ENCODE results near the gene ERAS. TPM values are rescaled to one million over a fixed set of nuclear protein-coding genes. Genes with fewer than 3 reads are reported as not detected.

The ERAS gene
- total RNA-seq, 6 experiments from 2014 or later, result not detected

- Histone ChIP-seq H3K36me3 (no peaks in the 10 kb centered on the region), H3K4me3 (peak overlapping the region; percentile 53 to 67 (median 56)), H3K4me1 (no peaks in the 10 kb centered on the region), H3K9me3 (no peaks in the 10 kb centered on the region), H3K27me3 (no peaks in the 10 kb centered on the region), H3K27ac (peak overlapping the region; percentile 79 to 90 (median 79))
- 38% methylated on average over 14 of the region's 17 CpGs for WGBS (ENCODE audit: insufficient coverage, low coverage, low lambda C conversion rate, missing lambda C conversion rate)
- no peak for ATAC-seq
- DNase-seq, result no peak
- TF ChIP-seq, protein P1, sequence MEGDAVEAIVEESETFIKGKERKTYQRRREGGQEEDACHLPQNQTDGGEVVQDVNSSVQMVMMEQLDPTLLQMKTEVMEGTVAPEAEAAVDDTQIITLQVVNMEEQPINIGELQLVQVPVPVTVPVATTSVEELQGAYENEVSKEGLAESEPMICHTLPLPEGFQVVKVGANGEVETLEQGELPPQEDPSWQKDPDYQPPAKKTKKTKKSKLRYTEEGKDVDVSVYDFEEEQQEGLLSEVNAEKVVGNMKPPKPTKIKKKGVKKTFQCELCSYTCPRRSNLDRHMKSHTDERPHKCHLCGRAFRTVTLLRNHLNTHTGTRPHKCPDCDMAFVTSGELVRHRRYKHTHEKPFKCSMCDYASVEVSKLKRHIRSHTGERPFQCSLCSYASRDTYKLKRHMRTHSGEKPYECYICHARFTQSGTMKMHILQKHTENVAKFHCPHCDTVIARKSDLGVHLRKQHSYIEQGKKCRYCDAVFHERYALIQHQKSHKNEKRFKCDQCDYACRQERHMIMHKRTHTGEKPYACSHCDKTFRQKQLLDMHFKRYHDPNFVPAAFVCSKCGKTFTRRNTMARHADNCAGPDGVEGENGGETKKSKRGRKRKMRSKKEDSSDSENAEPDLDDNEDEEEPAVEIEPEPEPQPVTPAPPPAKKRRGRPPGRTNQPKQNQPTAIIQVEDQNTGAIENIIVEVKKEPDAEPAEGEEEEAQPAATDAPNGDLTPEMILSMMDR (IDR thresholded peaks at IDR 0.05), result no peak
- TF ChIP-seq POLR2A (IDR thresholded peaks at IDR 0.05), result peak; percentile 19
- intact Hi-C loops (cut with DNase I), result no loop called here
These were observed 25.6 kb upstream of the ERAS start for GRCh38 chrX:48800574-48801279.

GRCh38 chrX:48801280-48802088 lies 24.8 kb upstream of the ERAS start, which contains the start of gene HDAC6:
Gene HDAC6, plus strand, starts transcription at chrX:48802067. Its CDS starts 626 bp downstream, at chrX:48802693.
- TF ChIP-seq, protein P1 (IDR thresholded peaks at IDR 0.05), result no peak
- no peak for TF ChIP-seq POLR2A (IDR thresholded peaks at IDR 0.05)
- peak within 1 kb of the TSS; percentile 53 to 67 (median 56) for H3K4me3 ChIP-seq
- intact Hi-C loops (cut with DNase I), result no loop called here
- H3K27ac ChIP-seq, result peak within 1 kb of the TSS; percentile 88 to 93 (median 90)
- H3K27me3 ChIP-seq, result no peaks in the 10 kb centered on the region
- no peaks in the 10 kb centered on the region for H3K4me1 ChIP-seq
- ATAC-seq, result peak; percentile 83 to 90 (median 89)
- peak; percentile 97 to 98 (median 97) for DNase-seq
- 33% methylated on average over 45 of the region's 89 CpGs for WGBS (ENCODE audit: insufficient coverage, low coverage, low lambda C conversion rate, missing lambda C conversion rate)
- no peaks in the 10 kb centered on the region for H3K36me3 ChIP-seq
- H3K9me3 ChIP-seq, result no peaks in the 10 kb centered on the region

- H3K4me3 ChIP-seq, result peak overlapping the region; percentile 36 to 55 (median 53)
- H3K36me3 ChIP-seq, result no peaks in the 10 kb centered on the region
- H3K27me3 ChIP-seq, result no peaks in the 10 kb centered on the region
- 36% methylated on average over 23 of the region's 40 CpGs for WGBS (ENCODE audit: insufficient coverage, low coverage, low lambda C conversion rate, missing lambda C conversion rate)
- ATAC-seq (peak; percentile 67 to 77 (median 72)), DNase-seq (peak; percentile 86 to 90 (median 89))
- intact Hi-C loops (cut with DNase I), result no loop called here
- H3K9me3 ChIP-seq, result no peaks in the 10 kb centered on the region
- peak overlapping the region; percentile 77 to 93 (median 88) for H3K27ac ChIP-seq
- no peaks in the 10 kb centered on the region for H3K4me1 ChIP-seq
- TF ChIP-seq, protein P1 (IDR thresholded peaks at IDR 0.05), result no peak
- TF ChIP-seq POLR2A (IDR thresholded peaks at IDR 0.05), result peak; percentile 87
These were observed 24.0 kb upstream of the ERAS start for GRCh38 chrX:48802089-48802904.

DNA sequence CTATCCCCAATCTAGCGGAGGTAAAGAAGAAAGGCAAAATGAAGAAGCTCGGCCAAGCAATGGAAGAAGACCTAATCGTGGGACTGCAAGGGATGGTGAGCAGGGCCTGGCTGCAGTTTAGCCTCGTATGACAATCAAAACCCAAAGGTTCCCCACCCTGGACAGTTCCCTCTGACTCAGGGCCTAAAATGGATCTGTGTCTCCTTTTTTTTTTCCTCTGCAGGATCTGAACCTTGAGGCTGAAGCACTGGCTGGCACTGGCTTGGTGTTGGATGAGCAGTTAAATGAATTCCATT lies 23.5 kb upstream of the ERAS start:
- Histone ChIP-seq H3K27ac (peak overlapping the region; percentile 23 to 93 (median 77)), H3K9me3 (no peaks in the 10 kb centered on the region), H3K27me3 (no peaks in the 10 kb centered on the region), H3K4me1 (no peaks in the 10 kb centered on the region), H3K36me3 (no peaks in the 10 kb centered on the region), H3K4me3 (peak overlapping the region; percentile 36 to 55 (median 53))
- no peak for ATAC-seq
- no peak for TF ChIP-seq POLR2A (IDR thresholded peaks at IDR 0.05)
- TF ChIP-seq, protein P1 (IDR thresholded peaks at IDR 0.05), result no peak
- intact Hi-C loops (cut with DNase I), result no loop called here
- no peak for DNase-seq
- WGBS (ENCODE audit: insufficient coverage, low coverage, low lambda C conversion rate, missing lambda C conversion rate), result 36% methylated on average over 3 of the region's 4 CpGs
